Activated naive CD8-positive, alpha-beta T cell treated with anti-CD3 and anti-CD28 coated beads, Interleukin-2, amount 50 U/mL, for 24 hours (primary cell): ENCODE measurements around the gene EDRF1.

Experiments used
- ATAC-seq: fragments of 150-1000 bp; cut with Tn5 transposase; one replicate; pipeline ENCODE4 v1.10.0; 2021
- DNase-seq: peaks from one replicate; pipeline ENCODE4 v3.0.0; 2021
- H3K27ac Mint-ChIP-seq: one replicate; pipeline ENCODE4 v1.8.0; 2021; ENCODE audit warnings: mild to moderate bottlenecking, mixed read lengths
- H3K27me3 Mint-ChIP-seq: one replicate; pipeline ENCODE4 v1.8.0; 2021; ENCODE audit warnings: mixed read lengths
- H3K36me3 Mint-ChIP-seq: one replicate; pipeline ENCODE4 v1.8.0; 2021; ENCODE audit warnings: low read depth, mixed read lengths
- H3K4me1 Mint-ChIP-seq: one replicate; pipeline ENCODE4 v1.8.0; 2021; ENCODE audit warnings: mixed read lengths
- H3K4me3 Mint-ChIP-seq: one replicate; pipeline ENCODE4 v1.8.0; 2021; ENCODE audit warnings: mild to moderate bottlenecking, moderate library complexity, mixed read lengths
- H3K9me3 Mint-ChIP-seq: one replicate; pipeline ENCODE4 v1.8.0; 2021; ENCODE audit warnings: mixed read lengths

EDRF1 gene

GRCh38 chr10:125719173-125720001 lies at the start of gene EDRF1:
Gene EDRF1 (plus strand): TSS chr10:125719709. CDS start chr10:125719808, 99 bp downstream.
- DNase-seq (peak; percentile 98), ATAC-seq (peak; percentile 96)
- Mint-ChIP-seq H3K36me3 (peaks cover 31% of the 10 kb centered on the region), H3K27me3 (no peaks in the 10 kb centered on the region), H3K4me3 (peak within 1 kb of the TSS; percentile 96), H3K9me3 (no peaks in the 10 kb centered on the region), H3K27ac (peak within 1 kb of the TSS; percentile 98), H3K4me1 (peaks cover 31% of the 10 kb centered on the region)

- DNase-seq (no peak), ATAC-seq (no peak)
- no peak overlapping the region for H3K4me3 Mint-ChIP-seq
- H3K36me3 Mint-ChIP-seq, result peaks cover 7% of the 10 kb centered on the region
- H3K4me1 Mint-ChIP-seq, result no peaks in the 10 kb centered on the region
- no peak overlapping the region for H3K27ac Mint-ChIP-seq
- peaks cover 39% of the 10 kb centered on the region for H3K9me3 Mint-ChIP-seq
- peaks cover 16% of the 10 kb centered on the region for H3K27me3 Mint-ChIP-seq
These were observed 46.6 kb upstream of the EDRF1 start for GRCh38 chr10:125672884-125673283.

- no peak for ATAC-seq
These were observed 40.1 kb upstream of the EDRF1 start for GRCh38 chr10:125679436-125679835.

GRCh38 chr10:125683063-125683462 lies 36.4 kb upstream of the EDRF1 start, which contains the start of gene TEX36:
Gene TEX36 (minus strand): TSS chr10:125683163. CDS start chr10:125682989, 174 bp downstream.
- no peak within 1 kb of the TSS for H3K4me3 Mint-ChIP-seq
- H3K4me1 Mint-ChIP-seq, result no peaks in the 10 kb centered on the region
- peaks cover 10% of the 10 kb centered on the region for H3K27me3 Mint-ChIP-seq
- H3K36me3 Mint-ChIP-seq, result no peaks in the 10 kb centered on the region
- ATAC-seq (no peak), DNase-seq (no peak)
- H3K27ac Mint-ChIP-seq, result no peak within 1 kb of the TSS
- H3K9me3 Mint-ChIP-seq, result peaks cover 6% of the 10 kb centered on the region

More at GRCh38 chr10:125679436-125679835, 40.1 kb upstream of the EDRF1 start:
- Mint-ChIP-seq H3K4me3 (no peak overlapping the region), H3K9me3 (peaks cover 23% of the 10 kb centered on the region), H3K4me1 (no peaks in the 10 kb centered on the region), H3K27ac (no peak overlapping the region), H3K27me3 (peaks cover 10% of the 10 kb centered on the region), H3K36me3 (peaks cover 4% of the 10 kb centered on the region)
- DNase-seq, result no peak

- Mint-ChIP-seq H3K27ac (no peak overlapping the region), H3K36me3 (no peaks in the 10 kb centered on the region), H3K9me3 (peaks cover 5% of the 10 kb centered on the region), H3K4me3 (no peak overlapping the region), H3K4me1 (no peaks in the 10 kb centered on the region), H3K27me3 (peaks cover 10% of the 10 kb centered on the region)
- no peak for ATAC-seq
- no peak for DNase-seq
These were observed 35.7 kb upstream of the EDRF1 start for GRCh38 chr10:125683821-125684220.

- DNase-seq (no peak), ATAC-seq (no peak)
- Mint-ChIP-seq H3K27ac (no peak overlapping the region), H3K36me3 (no peaks in the 10 kb centered on the region), H3K9me3 (peaks cover 3% of the 10 kb centered on the region), H3K27me3 (peaks cover 10% of the 10 kb centered on the region), H3K4me3 (no peak overlapping the region), H3K4me1 (no peaks in the 10 kb centered on the region)
These were observed 34.9 kb upstream of the EDRF1 start for GRCh38 chr10:125684581-125684980.

- no peak overlapping the region for H3K27ac Mint-ChIP-seq
- H3K27me3 Mint-ChIP-seq, result peaks cover 3% of the 10 kb centered on the region
- no peaks in the 10 kb centered on the region for H3K4me1 Mint-ChIP-seq
- H3K4me3 Mint-ChIP-seq, result no peak overlapping the region
- DNase-seq (no peak), ATAC-seq (no peak)
- no peaks in the 10 kb centered on the region for H3K36me3 Mint-ChIP-seq
- no peaks in the 10 kb centered on the region for H3K9me3 Mint-ChIP-seq
These were observed 31.9 kb upstream of the EDRF1 start for GRCh38 chr10:125687507-125688185.

- DNase-seq (no peak), ATAC-seq (no peak)
- H3K4me1 Mint-ChIP-seq, result no peaks in the 10 kb centered on the region
- no peaks in the 10 kb centered on the region for H3K9me3 Mint-ChIP-seq
- no peaks in the 10 kb centered on the region for H3K36me3 Mint-ChIP-seq
- H3K27ac Mint-ChIP-seq, result no peak overlapping the region
- no peak overlapping the region for H3K4me3 Mint-ChIP-seq
- no peaks in the 10 kb centered on the region for H3K27me3 Mint-ChIP-seq
These were observed 29.4 kb upstream of the EDRF1 start for GRCh38 chr10:125689955-125690569.

- ATAC-seq, result no peak
- no peaks in the 10 kb centered on the region for H3K27me3 Mint-ChIP-seq
These were observed 28.1 kb upstream of the EDRF1 start for GRCh38 chr10:125691160-125691981.

GRCh38 chr10:125692196-125692595 lies 27.3 kb upstream of the EDRF1 start:
- H3K4me1 Mint-ChIP-seq, result no peaks in the 10 kb centered on the region
- H3K9me3 Mint-ChIP-seq, result no peaks in the 10 kb centered on the region
- H3K27ac Mint-ChIP-seq, result no peak overlapping the region
- no peaks in the 10 kb centered on the region for H3K27me3 Mint-ChIP-seq
- H3K36me3 Mint-ChIP-seq, result no peaks in the 10 kb centered on the region
- H3K4me3 Mint-ChIP-seq, result no peak overlapping the region
- DNase-seq (no peak), ATAC-seq (no peak)

More at GRCh38 chr10:125691160-125691981, 28.1 kb upstream of the EDRF1 start:
- Mint-ChIP-seq H3K36me3 (no peaks in the 10 kb centered on the region), H3K9me3 (no peaks in the 10 kb centered on the region), H3K27ac (no peak overlapping the region), H3K4me1 (no peaks in the 10 kb centered on the region), H3K4me3 (no peak overlapping the region)
- DNase-seq, result no peak

GRCh38 chr10:125692601-125693523 lies 26.6 kb upstream of the EDRF1 start:
- no peak overlapping the region for H3K27ac Mint-ChIP-seq
- H3K9me3 Mint-ChIP-seq, result no peaks in the 10 kb centered on the region
- H3K27me3 Mint-ChIP-seq, result no peaks in the 10 kb centered on the region
- H3K4me3 Mint-ChIP-seq, result no peak overlapping the region
- H3K4me1 Mint-ChIP-seq, result no peaks in the 10 kb centered on the region
- no peak for ATAC-seq
- no peaks in the 10 kb centered on the region for H3K36me3 Mint-ChIP-seq
- no peak for DNase-seq

GRCh38 chr10:125693524-125693847 lies 26.0 kb upstream of the EDRF1 start:
- DNase-seq (no peak), ATAC-seq (no peak)
- H3K27ac Mint-ChIP-seq, result no peak overlapping the region
- no peaks in the 10 kb centered on the region for H3K4me1 Mint-ChIP-seq
- H3K27me3 Mint-ChIP-seq, result no peaks in the 10 kb centered on the region
- no peaks in the 10 kb centered on the region for H3K36me3 Mint-ChIP-seq
- H3K4me3 Mint-ChIP-seq, result no peak overlapping the region
- H3K9me3 Mint-ChIP-seq, result no peaks in the 10 kb centered on the region

- DNase-seq, result no peak
- no peak for ATAC-seq
- Mint-ChIP-seq H3K9me3 (no peaks in the 10 kb centered on the region), H3K4me3 (no peak overlapping the region), H3K27ac (no peak overlapping the region), H3K27me3 (no peaks in the 10 kb centered on the region), H3K36me3 (no peaks in the 10 kb centered on the region), H3K4me1 (no peaks in the 10 kb centered on the region)
These were observed 24.6 kb upstream of the EDRF1 start for GRCh38 chr10:125694883-125695282.
